GM23338 (cell line): ENCODE data around the gene PPP1CA. TPM values are rescaled to one million over a fixed set of nuclear protein-coding genes. Genes with fewer than 3 reads are reported as not detected.
A peak's percentile ranks its signal among the peaks of the same experiment; 100 is the strongest.

Experiments
- ATAC-seq: fragments of 200-7000 bp; cut with Tn5 transposase; 3 replicates; pipeline ENCODE4 v1.9.1; 2020
- DNase-seq: peaks from one replicate; pipeline ENCODE4 v3.0.0-alpha.2; 2015; ENCODE audit warnings: low spot score
- H2AFZ ChIP-seq: fragments of 200-600 bp; sonication (generic); 2 replicates; pipeline ENCODE4 v1.8.0; 2016; ENCODE audit warnings: antibody characterized with exemption, mild to moderate bottlenecking, moderate library complexity
- H3F3A ChIP-seq: fragments of 200-600 bp; sonication (generic); replicated peaks from 2 replicates; pipeline ENCODE4 v1.8.0; 2017; ENCODE audit warnings: antibody characterized with exemption, mixed run types, low read depth
- H3K27ac ChIP-seq: fragments of 200-600 bp; sonication (generic); 2 replicates; pipeline ENCODE4 v1.6.1; 2016; ENCODE audit warnings: low read depth
- H3K27me3 ChIP-seq: fragments of 200-600 bp; sonication (generic); 2 replicates; pipeline ENCODE4 v1.8.0; 2016; ENCODE audit warnings: mild to moderate bottlenecking, mixed run types, moderate library complexity; ENCODE audit not compliant: insufficient read depth
- H3K36me3 ChIP-seq: fragments of 200-600 bp; sonication (generic); 2 replicates; pipeline ENCODE4 v1.8.0; 2016; ENCODE audit warnings: mild to moderate bottlenecking; ENCODE audit not compliant: insufficient read depth
- H3K4me1 ChIP-seq: fragments of 200-600 bp; sonication (generic); 2 replicates; pipeline ENCODE4 v1.8.0; 2016; ENCODE audit warnings: mild to moderate bottlenecking, moderate library complexity; ENCODE audit not compliant: insufficient read depth
- H3K4me2 ChIP-seq: fragments of 200-600 bp; sonication (generic); 2 replicates; pipeline ENCODE4 v1.7.1; 2017; ENCODE audit warnings: mixed run types
- H3K4me3 ChIP-seq: fragments of 200-600 bp; sonication (generic); 2 replicates; pipeline ENCODE4 v1.6.1; 2016; ENCODE audit warnings: mixed run types
- H3K79me2 ChIP-seq: fragments of 200-600 bp; sonication (generic); replicated peaks from 2 replicates; pipeline ENCODE4 v1.8.0; 2017; ENCODE audit warnings: mild to moderate bottlenecking; ENCODE audit not compliant: insufficient read depth
- H3K9me2 ChIP-seq: fragments of 200-600 bp; sonication (generic); 2 replicates; pipeline ENCODE4 v1.8.0; 2017; ENCODE audit not compliant: insufficient read depth
- H4K20me1 ChIP-seq: fragments of 200-600 bp; sonication (generic); replicated peaks from 2 replicates; pipeline ENCODE4 v1.8.0; 2017; ENCODE audit warnings: mild to moderate bottlenecking; ENCODE audit not compliant: insufficient read depth
- H3K27ac Mint-ChIP-seq: 2 replicates; pipeline ENCODE4 v1.8.0; 2020; ENCODE audit warnings: inconsistent platforms, mild to moderate bottlenecking, moderate library complexity, mixed read lengths
- H3K27me3 Mint-ChIP-seq: 3 replicates; pipeline ENCODE4 v1.8.0; 2022; ENCODE audit warnings: low read depth, mild to moderate bottlenecking, moderate library complexity, mixed read lengths, inconsistent platforms; ENCODE audit not compliant: insufficient read depth, poor library complexity
- H3K36me3 Mint-ChIP-seq: 3 replicates; pipeline ENCODE4 v1.8.0; 2021; ENCODE audit warnings: low read depth, mild to moderate bottlenecking, inconsistent platforms, moderate library complexity, mixed read lengths
- H3K4me1 Mint-ChIP-seq: 3 replicates; pipeline ENCODE4 v1.8.0; 2020; ENCODE audit warnings: mild to moderate bottlenecking, inconsistent platforms, mixed read lengths
- H3K4me3 Mint-ChIP-seq: 3 replicates; pipeline ENCODE4 v1.8.0; 2021; ENCODE audit warnings: moderate library complexity, mild to moderate bottlenecking, inconsistent platforms, mixed read lengths
- H3K9me3 Mint-ChIP-seq: 3 replicates; pipeline ENCODE4 v1.8.0; 2020; ENCODE audit warnings: moderate library complexity, mild to moderate bottlenecking, inconsistent platforms, mixed read lengths
- CREB1 ChIP-seq: fragments of 250-450 bp; sonication (Bioruptor Pico); IDR thresholded peaks from 2 replicates; pipeline ENCODE4 v1.5.0; 2020; ENCODE audit warnings: low read depth, mild to moderate bottlenecking, moderate library complexity
- CTCF ChIP-seq, 2 experiments: fragments of 200-600 bp in 1 of 2; sonication (generic) in 1 of 2; conservative IDR thresholded peaks; 2 replicates each; pipeline versions ENCODE4 v1.5.1 to v1.6.1; 2016 to 2017; ENCODE audit warnings: antibody characterized with exemption in 2 of 2, low read depth in 2 of 2, mild to moderate bottlenecking in 2 of 2, moderate library complexity in 1 of 2
- ETS1 ChIP-seq: IDR thresholded peaks from 2 replicates; pipeline ENCODE4 v1.6.1; 2016; ENCODE audit warnings: antibody characterized with exemption
- EZH2 ChIP-seq: fragments of 200-600 bp; sonication (generic); IDR thresholded peaks from one replicate; pipeline ENCODE4 v1.8.0; 2017; ENCODE audit warnings: antibody characterized with exemption, mild to moderate bottlenecking, low read depth; ENCODE audit not compliant: unreplicated experiment
- JUNB ChIP-seq: IDR thresholded peaks from one replicate; pipeline ENCODE4 v1.6.1; 2016; ENCODE audit warnings: antibody characterized with exemption; ENCODE audit not compliant: unreplicated experiment
- NANOG ChIP-seq: IDR thresholded peaks from 2 replicates; pipeline ENCODE4 v1.6.1; 2016; ENCODE audit warnings: antibody characterized with exemption, borderline replicate concordance
- POLR2AphosphoS5 ChIP-seq: IDR thresholded peaks from 2 replicates; pipeline ENCODE4 v1.6.1; 2016; ENCODE audit warnings: antibody characterized with exemption, low read depth
- ZNF114 ChIP-seq: fragments of 250-450 bp; sonication (Bioruptor Pico); IDR thresholded peaks from 2 replicates; pipeline ENCODE4 v1.5.0; 2020; ENCODE audit warnings: mild to moderate bottlenecking, moderate library complexity
- ZNF462 ChIP-seq: fragments of 250-450 bp; sonication (Bioruptor Pico); IDR thresholded peaks from 2 replicates; pipeline ENCODE4 v1.5.0; 2020; ENCODE audit warnings: mild to moderate bottlenecking, moderate library complexity
- polyA plus RNA-seq: library from polyadenylated mRNA; unstranded; fragments of >200 nt; fragmentation: Nextera tagmentation; extraction: Ambion mirVana; gene quantifications from 2 replicates; pipeline ENCODE4 v1.2.1, GENCODE V29; 2016
- total RNA-seq: library from RNA; depleted of rRNA; stranded (reverse); fragments of >200 nt; shearing (Covaris generic); gene quantifications from 2 replicates; pipeline ENCODE4 v1.2.3, GENCODE V29; 2014

Gene PPP1CA
- total and polyA plus RNA-seq, 2 experiments from 2014 or later = 217 to 237 TPM

- TF ChIP-seq ZNF462 (no peak), JUNB (no peak), ZNF114 (CRISPR knock-in tag) (no peak)
Observed at GRCh38 chr11:67372321-67372992, 29.2 kb downstream of the PPP1CA start (continued).

- ATAC-seq = peak; percentile 0; the same call in 1 of the 3 replicates
- no peaks in the 10 kb centered on the region for H4K20me1 ChIP-seq
- H3K9me2 ChIP-seq = no peaks in the 10 kb centered on the region
- H3F3A ChIP-seq = peaks cover 4% of the 10 kb centered on the region; the same call in 1 of the 2 replicates
- Mint-ChIP-seq H3K27me3 (peaks cover 44% of the 10 kb centered on the region), H3K27ac (no peak overlapping the region), H3K4me3 (peak overlapping the region; percentile 80), H3K9me3 (no peaks in the 10 kb centered on the region), H3K4me1 (peaks cover 49% of the 10 kb centered on the region), H3K36me3 (no peaks in the 10 kb centered on the region; the same call in 2 of the 3 replicates)
- peak; percentile 45 for DNase-seq
- H3K4me2 ChIP-seq = peak overlapping the region; percentile 87
- H3K4me3 ChIP-seq = peak overlapping the region; percentile 72
- H2AFZ ChIP-seq = peak overlapping the region; percentile 89; the same call in 1 of the 2 replicates
- no peak overlapping the region for H3K27ac ChIP-seq
- no peaks in the 10 kb centered on the region for H3K79me2 ChIP-seq
- peaks cover 41% of the 10 kb centered on the region for H3K4me1 ChIP-seq
- no peaks in the 10 kb centered on the region for H3K36me3 ChIP-seq
- peaks cover 88% of the 10 kb centered on the region for H3K27me3 ChIP-seq
- TF ChIP-seq ETS1 = no peak
- no peak for TF ChIP-seq POLR2AphosphoS5
- no peak for TF ChIP-seq CREB1 (CRISPR knock-in tag)
- TF ChIP-seq EZH2 = peak; percentile 58
- TF ChIP-seq NANOG = no peak
- no peak for TF ChIP-seq CTCF (conservative IDR thresholded peaks at IDR 0.05; ENCODE audit: low read depth in 2 of 2)
Observed at GRCh38 chr11:67371911-67372320, 29.7 kb downstream of the PPP1CA start.
